Activated CD4-positive, alpha-beta T cell treated with anti-CD3 and anti-CD28 coated beads for 1 hour (primary cell): ENCODE measurements around the gene LRPPRC.
"Not testable (repeated sequence)": the region's sequence is repeated elsewhere in the genome, so short reads cannot be mapped to it uniquely, and the experiment has no call there.

Experiments used
- DNase-seq: peaks from one replicate; pipeline ENCODE4 v3.0.0-alpha.2; 2020

LRPPRC gene

DNA sequence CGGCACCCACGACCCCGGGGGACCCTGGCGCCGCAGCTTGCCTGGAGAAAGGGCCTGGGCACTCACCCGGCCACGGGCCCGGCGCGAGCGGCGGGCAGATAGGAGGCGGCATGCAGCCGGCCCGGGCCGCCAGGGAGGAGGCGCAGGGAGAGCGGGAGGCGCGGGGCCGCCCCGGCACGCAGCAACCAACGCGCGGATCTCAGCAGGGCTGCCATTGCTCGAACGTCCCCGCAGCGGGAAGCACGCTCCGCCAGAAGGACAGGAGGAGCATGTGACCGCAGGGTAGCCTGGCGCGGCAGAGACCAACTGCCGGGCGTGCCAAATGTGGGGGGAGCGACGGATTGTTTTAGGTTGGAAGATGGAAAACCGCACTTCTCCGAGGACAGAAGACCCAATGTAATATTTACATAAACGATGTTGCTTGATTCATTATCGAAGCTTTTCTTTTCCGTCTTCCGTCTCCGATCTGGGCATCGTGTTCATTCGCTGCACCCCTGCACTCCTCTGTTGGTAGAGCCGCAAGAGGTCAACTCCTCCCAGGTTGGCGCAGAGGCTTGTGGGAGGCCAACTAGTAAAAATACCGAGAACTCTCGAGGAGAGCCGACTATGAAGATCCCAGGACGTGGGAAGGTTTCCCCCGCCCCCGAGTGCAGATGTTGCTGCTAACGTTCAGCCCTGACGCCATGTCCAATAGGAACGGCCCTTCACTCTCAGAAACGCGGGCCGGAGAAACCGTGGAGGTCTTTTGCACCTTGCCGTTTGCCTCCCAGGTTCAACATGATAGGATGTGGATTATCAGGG lies at the start of gene LRPPRC:
Gene LRPPRC, minus strand, starts transcription at position 257 of the 801 bp plus-strand sequence. Its CDS starts 42 bp downstream, at position 215.
- DNase-seq = peak; percentile 80

DNA sequence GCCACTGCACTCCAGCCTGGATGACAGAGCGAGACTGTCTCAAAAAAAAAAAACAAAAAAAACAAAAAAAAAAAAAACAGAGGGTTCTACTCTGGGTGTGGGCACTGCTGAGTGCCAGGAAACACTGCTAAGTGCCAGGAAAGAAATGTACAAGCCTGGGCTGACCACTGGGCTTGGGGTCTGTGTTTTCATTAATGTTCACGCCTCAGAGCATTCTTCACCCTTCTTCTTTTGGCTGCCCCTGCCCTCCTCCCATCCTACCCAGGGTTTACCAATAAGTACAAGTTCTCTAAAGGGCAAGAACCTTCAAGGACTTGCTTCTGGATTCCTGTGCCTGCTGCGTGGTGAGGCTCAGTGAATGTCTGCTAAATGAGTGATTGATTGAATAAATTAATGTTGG lies 49.3 kb upstream of the LRPPRC start:
- DNase-seq = no peak

DNA sequence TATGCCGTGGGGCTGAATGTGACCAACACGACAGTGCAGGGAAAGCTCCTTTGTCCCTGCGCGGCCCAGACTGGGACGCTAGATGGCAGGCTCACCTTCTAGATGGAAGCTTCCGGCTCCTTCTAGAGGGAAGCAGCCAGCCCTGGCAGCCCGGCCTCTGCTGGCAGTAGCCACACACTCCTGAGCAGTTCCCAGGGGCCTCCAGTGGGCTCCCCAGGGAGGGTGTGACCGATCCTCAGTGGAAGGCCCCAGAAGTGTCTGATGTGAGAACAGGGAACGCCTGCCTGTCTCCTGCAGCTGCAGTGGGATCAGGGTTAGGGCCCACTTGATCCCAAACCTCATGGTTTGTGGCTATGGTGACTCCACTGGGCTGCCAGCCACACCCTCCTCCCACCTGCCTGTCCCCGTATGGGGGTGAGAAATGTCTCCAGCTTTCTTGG lies 48.5 kb upstream of the LRPPRC start:
- DNase-seq = peak; percentile 67

DNA sequence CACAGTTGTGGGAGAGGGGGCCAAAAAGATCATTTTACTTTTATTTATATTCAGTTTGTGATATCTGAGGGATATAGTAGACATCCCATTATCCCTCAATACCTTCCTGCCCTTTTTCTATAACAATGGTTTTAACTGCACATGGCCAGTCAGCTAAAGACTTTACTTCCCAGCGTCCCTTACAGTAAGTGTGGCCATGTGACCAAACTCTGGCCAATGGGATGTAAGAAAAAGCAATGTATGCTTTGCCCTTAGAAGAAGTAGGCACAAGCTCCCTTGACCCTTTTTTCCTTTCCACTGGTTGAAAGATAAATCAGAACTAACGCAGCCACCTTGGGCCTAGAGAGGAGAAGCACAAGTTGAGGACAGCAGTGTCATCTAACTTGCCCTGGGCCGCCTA lies 44.6 kb upstream of the LRPPRC start:
- DNase-seq = no peak

DNA sequence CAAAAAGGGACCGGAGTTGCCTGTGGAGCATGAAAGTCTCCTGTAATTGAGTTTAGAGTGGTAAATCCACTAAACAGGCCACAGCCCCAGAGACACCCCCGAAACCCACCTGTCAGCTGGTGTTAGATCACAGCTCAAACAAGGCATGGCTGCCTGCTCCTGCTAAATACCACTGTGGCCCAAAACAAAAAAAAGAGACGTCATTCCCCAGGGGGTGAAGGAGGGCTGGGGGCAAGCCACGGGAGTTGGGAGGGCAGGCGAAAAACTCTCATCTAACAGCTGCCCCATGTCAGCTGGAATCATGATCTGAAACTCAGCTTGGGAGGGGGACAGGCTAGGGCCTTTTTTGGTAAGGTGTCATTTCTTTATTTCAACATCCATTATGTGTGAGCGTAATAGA lies 42.5 kb upstream of the LRPPRC start:
- no peak for DNase-seq

DNA sequence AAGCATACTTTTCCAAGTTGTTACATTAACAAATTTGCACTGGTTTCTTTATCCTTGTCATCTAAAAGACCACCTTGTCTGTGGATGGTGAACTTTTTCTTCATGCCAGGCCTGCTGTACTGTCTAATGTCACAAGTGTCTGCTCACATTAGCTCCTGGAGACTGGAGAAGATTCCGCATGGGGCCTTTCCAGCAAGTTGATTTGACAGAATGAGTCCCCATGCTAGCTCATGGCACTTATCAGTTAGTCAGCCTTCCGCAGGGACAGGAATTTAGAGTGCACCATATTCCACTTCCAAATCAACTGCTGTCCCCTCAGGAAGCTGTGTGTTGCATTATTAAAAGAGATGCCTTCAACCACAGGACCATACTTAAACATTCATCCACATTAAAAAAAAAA lies 41.4 kb upstream of the LRPPRC start:
- no peak for DNase-seq

DNA sequence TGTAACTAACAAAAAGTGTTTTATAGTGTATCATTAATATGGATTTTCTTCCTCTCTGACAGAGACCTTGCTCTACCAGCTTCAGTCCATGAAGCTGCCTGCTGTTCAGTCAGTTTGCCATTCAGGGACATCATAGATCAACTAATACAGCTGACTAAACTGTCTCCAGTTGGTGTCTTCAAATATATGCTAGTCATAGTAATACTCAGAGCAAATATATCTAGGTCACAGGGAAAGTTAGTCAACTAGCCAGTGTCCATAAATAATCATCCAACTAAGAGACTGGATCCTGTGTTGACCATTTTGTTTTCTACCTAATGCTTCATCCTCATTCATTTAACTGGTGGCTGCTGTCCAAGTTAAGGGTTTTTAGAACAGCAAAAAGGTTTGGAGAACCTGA lies 38.2 kb upstream of the LRPPRC start:
- no peak for DNase-seq

DNA sequence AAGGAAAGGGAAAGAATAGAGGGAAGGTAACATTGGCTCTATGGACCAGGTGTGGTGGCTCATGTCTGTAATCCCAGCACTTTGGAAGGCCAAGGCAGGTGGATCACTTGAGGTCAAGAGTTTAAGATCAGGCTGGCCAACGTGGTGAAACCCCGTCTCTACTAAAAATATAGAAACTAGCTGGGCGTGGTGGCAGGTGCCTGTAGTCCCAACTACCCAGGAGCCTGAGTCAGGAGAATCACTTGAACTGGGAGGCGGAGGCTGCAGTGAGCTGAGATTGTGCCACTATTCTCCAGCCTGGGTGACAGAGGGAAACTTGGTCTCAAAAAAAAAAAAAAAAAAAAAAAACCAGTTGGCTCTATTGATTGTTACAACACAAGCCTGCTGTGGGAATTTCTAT lies 31.3 kb upstream of the LRPPRC start:
- not testable (repeated sequence) for DNase-seq

DNA sequence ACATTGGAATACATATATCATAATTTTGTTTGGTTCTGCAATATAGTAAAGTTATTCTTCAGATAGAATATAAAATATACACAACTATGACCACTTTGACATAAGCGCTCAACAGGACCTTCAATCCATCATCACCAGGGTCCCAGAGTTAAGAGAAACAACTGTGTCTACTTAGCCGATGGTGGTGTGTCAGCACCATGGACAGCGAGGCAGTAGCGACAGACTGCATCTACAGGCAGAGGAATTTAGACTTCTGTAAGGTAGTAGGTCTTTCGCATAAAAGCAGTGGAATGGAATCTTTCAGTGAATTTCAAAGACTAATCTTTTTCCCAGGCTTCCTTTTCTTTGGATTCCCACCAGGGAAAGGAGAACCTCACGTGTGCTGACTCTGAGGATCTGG lies 20.5 kb upstream of the LRPPRC start:
- DNase-seq = no peak

DNA sequence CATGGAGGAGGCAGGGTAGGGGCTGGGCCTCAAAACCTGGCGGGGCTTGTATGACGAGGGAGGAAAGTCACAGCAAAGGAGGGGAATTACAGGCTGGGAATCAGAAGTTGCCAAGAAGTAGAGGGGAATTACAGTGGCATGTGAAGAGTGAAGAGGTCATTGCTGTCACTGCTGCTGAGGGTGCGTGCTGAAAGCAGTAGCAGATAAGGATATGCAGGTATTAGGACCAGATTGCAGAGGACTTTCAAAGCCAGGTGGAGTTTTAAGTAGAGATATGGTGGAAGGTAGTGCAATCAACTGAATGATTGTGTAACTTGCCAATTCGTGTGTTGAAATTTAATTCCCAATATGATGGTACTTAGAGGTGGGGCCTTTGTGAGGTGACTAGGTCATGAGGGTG lies 19.4 kb upstream of the LRPPRC start:
- DNase-seq = no peak

DNA sequence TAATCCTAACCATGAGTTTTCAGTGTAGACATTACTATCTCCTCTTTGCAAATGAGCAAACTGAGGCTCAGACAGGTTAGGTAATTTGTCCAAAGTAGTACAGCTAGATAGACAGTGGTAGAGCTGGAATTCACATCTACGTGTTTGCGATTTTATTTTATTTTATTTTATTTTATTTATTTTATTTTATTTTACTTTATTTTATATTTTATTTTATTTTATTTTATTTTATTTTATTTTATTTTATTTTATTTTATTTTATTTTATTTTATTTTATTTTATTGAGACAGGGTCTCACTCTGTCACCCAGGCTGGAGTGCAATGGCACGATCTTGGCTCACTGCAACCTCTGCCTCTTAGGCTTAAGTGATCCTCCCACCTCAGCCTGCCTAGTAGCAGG lies 17.4 kb upstream of the LRPPRC start:
- not testable (repeated sequence) for DNase-seq

DNA sequence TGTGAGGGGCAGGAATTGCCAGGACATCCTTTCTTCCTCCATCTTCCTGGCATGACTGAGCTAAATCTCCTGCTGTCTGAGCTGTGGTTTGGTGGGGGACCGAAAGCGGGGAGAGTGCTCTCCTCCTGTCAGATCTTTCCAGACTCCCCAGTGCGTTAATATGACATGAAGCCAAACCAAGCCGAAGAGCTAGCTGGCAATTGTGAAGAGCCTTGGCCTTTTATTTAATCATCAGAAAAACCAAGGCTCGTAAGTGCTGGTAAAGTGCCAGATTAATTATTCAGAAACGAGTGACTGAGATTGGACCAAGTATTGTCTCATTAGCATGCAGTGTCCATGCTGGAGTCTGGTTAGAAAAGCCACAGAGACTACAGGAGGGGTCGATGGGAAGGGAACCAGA lies 14.5 kb upstream of the LRPPRC start:
- DNase-seq = no peak

DNA sequence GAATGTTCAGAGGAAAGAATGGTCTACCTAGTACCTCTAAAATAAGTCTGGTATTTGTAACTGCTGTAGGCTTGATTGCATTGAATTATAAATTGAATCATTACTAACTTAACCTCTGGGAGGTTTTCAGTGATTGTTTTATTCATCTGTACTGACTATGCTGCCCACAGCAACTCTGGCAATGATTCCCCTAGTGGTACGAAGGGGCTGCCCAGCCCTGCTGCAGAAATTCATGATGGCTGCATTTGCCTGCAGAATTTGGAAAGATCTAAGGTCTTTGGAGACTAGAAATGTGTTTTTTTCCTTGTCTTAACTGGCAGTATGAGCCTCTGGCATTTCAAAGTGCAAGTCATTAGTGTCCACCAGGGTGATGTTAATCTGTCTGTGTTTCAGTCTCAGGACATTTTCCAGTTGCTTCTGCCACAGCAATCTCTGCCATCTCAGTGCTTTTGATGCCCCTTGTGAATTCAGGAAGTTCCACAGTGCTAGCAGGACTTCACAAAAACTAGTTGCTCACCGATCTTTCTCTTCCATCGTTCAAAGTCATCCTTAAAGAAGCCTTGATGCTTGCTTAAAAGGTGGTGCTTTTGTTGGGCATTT lies 13.4 kb upstream of the LRPPRC start:
- no peak for DNase-seq

DNA sequence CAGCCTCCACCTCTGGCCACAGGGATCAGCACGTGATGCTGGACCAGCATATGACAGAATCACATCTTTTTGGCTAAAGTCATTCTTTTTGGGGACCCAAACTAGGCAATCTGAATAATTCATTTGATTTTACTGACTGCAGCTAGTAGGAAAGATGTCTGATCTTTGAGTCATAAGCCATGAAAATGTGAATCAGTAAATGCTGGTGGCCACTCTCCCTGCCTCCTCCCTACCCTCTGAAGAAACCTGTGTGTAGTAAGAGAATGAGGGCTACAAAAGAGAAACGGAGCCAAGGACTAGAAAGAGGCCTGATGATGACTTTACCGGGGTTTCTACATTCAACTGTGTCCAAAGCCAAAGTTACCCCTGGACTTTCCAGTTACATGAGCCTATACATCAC lies 10.1 kb upstream of the LRPPRC start:
- DNase-seq = no peak

DNA sequence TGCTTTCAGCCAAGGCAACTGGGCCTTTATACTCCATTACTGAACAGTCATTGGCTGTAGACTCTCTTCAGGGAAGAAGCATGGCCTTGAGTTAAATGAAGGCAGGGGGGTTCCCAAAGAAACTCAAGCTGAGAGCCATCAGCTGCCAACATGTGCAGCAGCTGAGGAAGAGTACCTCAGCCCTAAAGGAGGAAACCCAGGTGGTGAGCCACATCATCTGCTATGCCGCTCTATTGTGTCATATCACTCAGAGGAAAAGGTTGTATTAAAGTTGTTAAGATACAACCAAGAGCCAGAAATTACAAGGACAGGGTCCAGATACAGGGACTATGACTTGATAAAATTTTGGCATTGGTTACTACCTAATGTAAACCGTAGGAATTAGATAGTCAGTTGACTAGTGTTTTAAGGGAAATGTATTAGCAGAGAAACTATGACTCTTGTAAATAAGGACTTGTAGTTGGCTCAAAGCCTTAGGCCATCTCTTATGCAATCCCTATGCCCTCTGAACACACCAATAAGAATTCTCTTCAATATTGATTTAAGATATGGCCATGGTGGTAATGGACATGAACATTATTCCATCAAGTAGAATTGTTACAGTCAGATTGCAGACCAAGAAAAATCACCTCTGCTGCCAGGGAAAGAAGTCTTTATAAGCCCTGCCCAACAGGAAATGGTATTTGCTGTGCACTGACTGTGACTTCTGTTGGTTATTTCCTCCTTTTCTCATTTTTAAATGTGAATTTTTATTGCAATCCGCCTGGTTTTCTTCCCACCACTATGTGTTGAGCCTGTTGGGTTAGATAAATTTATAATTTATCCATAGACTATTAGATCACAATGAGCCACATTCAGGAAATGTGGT lies 9.2 kb upstream of the LRPPRC start:
- no peak for DNase-seq

DNA sequence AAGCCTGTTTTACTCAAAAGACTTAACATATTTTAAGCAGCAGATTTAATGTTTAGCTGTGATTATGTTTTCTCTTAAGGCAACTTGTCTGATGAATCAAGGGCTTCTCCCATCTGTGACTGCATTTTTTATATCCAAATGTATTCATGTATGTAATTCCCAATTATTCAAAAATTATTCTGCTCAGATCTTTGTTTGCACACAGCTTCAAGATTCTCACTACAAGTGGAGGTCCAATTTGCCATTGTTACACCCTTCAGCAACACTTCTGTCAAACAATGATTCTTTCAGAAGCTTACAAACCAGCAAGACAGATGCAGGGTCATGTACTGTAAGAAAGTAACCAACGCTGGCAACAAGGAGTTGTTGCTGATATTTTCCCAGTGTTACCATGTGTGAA lies 5.9 kb upstream of the LRPPRC start:
- DNase-seq = no peak

DNA sequence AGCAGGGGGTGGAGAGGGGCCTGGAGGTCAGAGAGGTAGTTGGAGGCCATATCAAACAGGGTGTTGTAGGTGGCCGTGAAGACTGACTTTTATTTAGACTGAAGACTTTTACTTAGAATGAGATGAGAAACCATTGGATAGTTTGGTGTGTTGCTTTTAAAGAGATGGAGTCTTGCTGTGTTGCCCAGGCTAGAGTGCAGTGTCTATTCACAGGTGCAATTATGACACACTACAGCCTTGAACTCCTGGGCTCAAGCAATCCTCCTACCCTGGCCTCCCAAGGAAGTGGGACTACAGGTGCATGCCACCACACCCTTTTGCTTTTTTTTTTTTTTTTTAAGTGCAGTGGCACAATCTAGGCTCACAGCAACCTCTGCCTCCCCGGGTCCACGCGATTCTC lies 2.5 kb upstream of the LRPPRC start:
- no peak for DNase-seq

DNA sequence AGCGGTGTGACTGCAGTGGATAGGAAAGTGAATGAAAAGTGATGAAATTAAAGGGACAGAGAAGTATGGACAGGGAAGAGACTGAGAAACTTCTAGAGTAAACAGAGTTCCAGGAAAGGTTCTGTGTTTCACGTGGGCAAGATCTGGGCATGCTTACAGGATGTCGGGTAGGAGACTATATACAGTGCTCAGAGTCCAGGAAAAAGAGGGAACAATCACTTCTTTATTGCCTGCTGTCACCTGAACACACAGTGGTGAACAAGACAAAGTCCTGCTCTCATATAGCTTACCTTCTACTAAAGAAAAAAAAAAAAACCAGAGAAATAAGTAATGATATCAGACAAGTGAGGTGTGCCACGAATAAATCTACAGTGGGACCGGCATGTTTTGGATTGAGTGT lies 2.4 kb downstream of the LRPPRC start:
- no peak for DNase-seq

DNA sequence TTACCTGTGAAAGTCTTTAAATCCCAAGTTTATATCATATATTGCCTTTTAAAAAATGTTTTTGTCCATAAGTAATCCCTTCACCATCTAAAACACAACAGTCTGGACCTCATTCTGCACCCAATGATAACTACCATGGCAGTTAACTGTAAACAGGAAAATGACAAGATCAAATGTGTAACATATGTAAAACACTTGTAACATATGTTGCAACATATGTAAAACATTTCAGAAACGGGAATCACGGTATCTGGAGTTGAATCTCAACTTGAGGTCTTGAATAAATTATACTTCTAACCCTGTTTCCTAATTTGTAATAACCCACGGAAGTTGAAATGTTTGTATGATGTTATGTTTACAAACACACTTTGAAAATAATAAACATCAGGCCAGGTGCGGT lies 6.2 kb downstream of the LRPPRC start:
- DNase-seq = no peak

DNA sequence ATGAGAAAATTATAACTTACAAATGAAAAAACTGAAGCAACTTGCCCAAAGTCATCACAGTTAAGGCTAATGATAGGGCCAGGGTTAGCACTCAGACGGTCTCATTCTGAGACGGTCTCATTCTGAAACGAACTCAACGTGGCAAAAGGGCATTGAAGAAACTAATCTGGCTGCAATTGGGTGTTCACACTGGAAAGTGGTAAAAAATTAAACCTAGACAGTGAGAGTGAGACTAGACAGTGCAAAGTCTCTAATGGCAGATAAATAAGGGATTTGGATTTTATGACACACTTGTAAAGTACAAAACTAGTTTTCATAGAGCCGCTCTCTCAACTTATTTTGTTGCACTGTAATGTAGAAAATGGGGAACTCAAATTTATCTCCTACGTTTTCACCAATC lies 9.2 kb downstream of the LRPPRC start:
- DNase-seq = no peak

DNA sequence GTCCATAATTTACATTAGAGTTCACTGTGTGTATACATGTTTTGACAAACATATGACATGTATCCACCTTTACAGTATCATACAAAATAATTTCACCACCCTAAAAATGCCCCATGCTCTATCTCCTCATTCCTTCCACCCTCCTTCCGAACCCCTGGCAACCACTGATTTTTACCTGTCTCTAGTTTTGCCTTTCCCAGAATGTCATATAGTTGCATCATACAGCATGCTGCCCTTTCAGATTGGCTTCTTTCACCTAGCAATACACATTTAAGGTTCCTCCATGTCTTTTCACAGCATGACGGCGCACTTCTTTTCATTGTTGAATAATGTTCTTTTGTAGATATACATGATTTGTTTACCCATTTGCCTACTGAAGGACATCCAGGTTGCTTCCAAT lies 10.4 kb downstream of the LRPPRC start:
- DNase-seq = no peak

DNA sequence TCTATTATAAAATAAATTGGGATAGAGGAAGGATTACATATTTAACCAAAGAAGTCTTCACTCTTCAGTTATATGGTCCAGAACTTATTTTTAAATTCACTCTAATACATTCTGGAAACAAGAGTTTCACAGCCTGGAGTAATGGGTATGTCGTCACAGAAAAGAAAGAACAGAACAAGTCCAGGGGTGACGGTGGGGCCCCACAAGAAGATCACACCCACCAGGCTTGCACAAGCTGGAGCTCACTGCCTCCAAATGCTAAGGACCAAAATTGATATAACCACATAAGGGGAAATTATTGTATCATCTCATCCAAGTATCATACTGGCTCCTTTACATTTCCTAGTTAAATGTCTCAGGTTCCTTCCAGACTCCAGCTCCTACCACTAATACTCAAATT lies 11.3 kb downstream of the LRPPRC start:
- DNase-seq = no peak

DNA sequence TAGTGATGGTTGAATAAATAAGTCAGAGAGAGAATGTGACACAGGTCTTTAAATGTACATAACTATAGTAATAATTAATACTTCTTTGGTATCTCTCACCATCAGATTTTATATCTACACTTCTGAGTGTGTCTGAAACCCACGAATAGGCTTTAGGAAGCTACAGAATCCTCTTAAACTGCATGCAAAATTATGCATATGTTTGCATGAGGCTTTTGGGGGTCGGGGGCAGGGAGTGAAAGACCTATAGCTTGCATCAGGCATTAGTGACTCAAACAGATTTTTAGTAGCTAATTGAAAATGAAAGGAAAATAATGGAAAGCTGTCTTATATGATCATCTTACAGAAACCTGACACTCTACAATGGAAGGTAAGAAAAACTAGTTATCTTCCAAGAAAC lies 14.9 kb downstream of the LRPPRC start:
- no peak for DNase-seq
